ENCODE data around the gene TTLL12. TPM values are rescaled to one million over a fixed set of nuclear protein-coding genes. Genes with fewer than 3 reads are reported as not detected.

Gene TTLL12
- total RNA-seq, 1 donor from 2014 or later, result 30.6 TPM

DNA sequence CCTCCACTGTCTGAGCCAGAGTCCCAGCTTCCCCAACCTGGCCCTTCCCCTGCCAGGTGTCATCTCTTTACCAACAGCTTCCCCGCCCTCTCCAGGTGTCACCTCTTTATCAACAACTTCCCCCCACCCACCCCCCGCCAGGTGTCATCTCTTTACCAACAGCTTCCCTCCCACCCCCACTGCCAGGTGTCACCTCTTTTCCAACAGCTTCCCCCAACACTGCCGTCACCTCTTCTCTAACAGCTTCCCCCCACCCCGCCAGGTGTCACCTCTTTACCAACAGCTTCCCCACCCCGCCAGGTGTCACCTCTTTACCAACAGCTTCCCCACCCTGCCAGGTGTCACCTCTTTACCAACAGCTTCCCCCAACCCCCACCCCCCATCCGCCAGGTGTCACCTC, 29.8 kb upstream of the TTLL12 start:
- FAIRE-seq (no peak), DNase-seq (ENCODE audit: low spot score in 2 of 2) (no peak)

DNA sequence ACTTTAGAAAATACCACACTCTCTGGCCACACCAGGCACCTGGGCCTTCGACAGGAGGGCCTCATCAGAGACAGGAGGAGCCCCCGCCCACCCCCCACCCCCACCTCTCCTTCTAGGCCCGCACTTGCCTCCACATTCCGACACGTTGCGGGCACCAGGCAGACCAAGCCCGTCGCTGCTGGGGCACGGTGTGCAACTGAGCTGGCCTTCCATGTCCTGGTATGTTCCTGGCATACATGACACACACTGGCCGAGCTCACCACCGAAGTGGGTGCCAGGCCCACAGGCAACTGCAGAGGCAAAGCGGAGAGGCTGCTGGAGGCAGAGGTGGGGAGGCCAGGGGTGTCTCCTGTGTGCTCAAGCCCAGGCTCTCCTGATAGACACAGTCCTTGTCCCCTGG, 27.0 kb upstream of the TTLL12 start:
- no peak for FAIRE-seq
- DNase-seq (ENCODE audit: low spot score in 2 of 2), result no peak

DNA sequence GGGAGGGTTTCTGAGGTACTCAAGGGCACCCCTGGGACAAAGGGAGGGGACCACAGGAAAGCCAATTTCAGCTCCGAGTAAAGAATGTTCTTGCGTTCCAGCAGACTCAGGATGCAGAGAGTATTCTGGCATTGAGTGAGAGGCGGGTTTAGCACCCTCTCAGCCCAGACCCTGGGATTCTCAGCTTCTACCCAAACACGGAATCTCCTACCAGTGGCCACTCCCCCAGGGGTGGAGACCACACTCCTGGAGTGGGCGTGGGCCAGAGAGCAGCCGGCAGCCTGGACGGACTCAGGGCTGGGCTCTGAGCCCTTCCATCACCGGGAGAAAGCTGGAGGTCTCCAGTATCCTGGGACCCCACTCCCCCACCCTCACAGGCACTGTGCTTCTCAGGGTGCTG, 26.1 kb upstream of the TTLL12 start:
- no peak for DNase-seq (ENCODE audit: low spot score in 2 of 2)

DNA sequence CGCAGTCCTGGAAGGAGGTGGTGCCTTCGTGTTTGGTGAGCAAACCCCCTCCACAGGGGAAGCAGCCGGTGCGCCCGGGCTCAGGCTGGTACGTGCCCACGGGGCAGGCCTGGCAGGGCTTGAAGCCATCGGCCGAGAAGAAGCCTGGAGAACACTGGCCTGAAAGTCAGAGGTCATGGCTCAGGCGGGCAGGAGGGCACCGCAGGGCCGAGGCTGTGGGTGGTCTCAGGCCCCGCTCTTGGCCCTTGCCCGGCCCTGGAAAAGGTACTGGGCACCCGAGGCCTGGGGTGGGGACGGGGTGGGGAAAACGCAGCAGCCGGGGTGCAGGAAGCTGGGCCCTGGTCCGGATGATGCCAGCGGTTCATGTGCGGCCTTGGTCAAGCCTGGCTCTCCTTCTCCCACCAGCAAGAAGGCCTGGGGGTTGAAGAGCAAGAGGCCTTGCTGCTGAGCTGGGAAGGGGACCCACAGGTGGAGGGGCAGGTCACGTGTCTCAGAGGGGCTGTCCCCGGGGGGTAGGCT, 25.6 kb upstream of the TTLL12 start:
- FAIRE-seq, result no peak
- no peak for DNase-seq (ENCODE audit: low spot score in 2 of 2)

More for the DNA sequence above, 26.1 kb upstream of the TTLL12 start:
- no peak for FAIRE-seq

DNA sequence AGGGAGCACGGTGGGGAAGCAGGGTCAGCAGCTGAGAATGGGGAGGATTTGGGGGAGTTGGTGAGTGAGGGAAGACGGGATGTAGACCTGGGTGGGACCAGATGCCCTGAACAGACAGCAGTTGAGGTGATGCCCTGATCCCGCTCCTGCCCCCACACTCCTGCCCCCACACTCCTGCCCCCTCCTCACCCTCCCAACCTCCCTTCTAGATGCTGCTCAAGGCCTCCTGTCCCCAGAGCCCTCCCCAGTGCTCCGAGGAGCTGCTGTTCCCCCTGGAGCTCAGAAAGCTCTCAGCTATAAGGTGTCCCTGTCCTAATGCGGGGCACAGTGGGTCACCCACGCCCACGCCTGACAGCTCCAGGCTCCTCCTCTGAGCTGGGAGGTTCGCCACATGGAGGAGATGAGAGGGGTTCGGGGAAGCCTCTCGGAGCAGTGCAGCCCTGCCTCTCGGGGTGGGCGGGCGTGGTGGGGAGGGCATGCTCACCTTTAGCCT, 25.1 kb upstream of the TTLL12 start:
- FAIRE-seq (no peak), DNase-seq (ENCODE audit: low spot score in 2 of 2) (no peak)

DNA sequence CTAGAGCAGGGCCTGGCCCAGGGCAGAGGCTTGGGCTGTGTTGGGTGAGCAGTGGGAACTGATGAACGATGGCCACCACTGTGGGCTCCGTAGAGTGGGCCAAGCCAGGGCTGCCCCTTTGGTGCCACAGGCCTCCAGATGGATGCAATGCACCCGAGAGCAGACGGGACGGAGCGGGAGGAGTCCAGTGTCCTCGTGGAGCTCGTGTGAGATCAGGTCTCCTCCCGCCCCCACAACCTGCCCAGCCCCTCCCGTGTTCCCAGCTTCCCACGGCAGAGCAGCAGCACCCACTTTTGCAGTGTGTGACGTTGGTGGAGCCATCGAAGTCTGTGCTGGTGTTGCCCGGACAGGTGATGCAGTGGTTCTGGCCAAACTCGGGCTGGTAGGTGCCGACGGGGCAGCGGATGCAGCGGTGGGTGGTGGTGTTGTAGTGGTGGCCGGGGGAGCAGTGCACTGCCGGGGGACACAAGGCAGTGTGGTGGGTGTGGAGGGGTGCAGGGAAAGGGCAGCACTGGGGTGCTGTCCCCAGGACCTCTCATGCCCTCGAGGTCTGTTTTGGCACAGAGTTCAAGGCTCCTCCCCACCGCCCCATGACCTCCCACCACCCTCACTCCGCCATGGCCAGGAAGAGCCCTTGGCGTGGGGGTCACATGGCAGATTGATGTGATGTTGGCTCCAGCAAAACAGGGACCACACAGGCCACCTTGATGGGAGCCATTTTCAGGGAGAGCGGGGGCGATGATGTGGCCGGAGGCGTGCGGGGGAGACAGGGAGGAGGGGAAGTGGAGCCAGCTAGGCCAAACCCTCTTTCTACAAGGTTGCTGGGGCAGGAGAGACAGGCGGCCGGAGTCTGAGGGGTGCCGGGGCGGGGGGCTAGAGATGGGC, 23.9 kb upstream of the TTLL12 start:
- FAIRE-seq (no peak), DNase-seq (ENCODE audit: low spot score in 2 of 2) (no peak)

DNA sequence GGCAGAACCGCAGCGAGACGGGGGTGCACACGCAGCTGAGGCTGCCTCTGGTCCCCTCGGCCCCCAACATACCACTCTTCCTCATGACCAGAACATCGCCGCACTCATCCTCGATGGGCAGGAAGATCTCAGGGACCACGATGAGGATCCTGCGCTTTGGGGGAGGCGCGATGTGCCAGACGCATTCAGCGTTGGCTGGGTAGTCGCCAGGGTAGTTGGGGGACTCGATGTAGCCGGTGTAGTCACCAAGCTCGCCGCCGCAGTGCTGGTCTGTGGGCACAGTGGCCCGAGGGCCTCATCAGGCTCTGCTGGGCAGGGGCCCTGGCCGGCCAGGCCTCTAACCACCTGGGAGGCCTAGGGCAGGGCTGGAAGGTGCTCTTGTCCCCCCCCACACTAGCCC, 23.0 kb upstream of the TTLL12 start:
- DNase-seq (ENCODE audit: low spot score in 2 of 2), result no peak
- no peak for FAIRE-seq

DNA sequence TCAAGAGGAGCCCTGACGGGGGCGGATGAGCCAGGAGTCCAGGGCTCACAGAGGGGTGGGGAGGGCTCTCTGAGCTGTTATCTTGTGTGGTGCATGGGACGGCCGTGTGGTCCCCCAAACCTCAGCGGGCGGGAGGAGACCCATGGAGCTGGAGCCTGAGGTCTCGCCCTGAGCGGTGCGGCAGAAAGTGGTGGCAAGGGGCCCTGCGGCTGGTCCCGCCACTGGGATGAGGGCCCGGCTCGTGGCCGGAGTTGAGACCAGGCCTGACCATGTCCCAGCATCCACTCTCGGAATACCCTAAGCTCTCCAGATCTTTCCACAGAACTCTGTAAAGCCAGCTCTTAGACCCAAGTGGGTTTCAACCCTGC, 22.6 kb upstream of the TTLL12 start:
- DNase-seq (ENCODE audit: low spot score in 2 of 2) (no peak), FAIRE-seq (no peak)

DNA sequence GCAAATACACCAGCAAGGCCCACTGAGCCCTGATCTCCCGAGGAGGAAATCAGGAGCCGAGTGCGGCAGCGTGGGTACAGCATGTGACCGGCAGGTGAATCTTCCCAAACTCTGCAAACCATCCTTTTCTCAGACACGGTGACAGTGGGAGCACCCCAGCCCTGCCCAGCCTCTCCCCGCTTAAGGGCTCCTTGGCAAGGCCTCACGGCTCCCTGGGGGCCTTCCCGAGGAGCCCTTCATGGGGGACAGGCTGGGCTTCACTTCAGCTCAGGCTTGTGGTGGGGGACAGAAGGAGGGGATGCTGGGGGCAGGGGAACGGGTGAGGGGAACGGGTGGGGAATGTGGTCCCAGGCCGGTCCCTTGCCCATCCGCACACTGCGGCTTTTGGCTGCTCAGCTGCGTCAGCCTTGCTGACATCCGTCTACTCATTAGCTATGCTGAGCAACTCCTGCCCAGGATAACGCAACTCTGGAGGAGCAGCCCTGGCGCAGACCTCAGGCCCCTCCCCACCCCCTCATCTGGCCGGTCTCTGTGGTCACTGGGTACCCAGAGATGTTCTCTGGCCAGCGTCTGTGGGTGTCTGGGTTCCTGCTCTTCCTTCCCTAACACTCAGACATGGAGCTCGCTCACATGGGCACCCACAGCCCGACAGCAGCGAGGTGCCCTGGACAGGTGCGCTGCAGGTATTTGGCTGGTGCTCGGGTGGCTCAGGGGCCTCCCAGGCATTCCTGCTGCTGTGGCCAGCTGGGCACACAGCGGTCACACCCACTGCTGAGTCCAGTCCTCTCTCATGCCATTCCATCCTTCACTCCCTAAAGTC, 22.0 kb upstream of the TTLL12 start:
- no peak for DNase-seq (ENCODE audit: low spot score in 2 of 2)
- no peak for FAIRE-seq

DNA sequence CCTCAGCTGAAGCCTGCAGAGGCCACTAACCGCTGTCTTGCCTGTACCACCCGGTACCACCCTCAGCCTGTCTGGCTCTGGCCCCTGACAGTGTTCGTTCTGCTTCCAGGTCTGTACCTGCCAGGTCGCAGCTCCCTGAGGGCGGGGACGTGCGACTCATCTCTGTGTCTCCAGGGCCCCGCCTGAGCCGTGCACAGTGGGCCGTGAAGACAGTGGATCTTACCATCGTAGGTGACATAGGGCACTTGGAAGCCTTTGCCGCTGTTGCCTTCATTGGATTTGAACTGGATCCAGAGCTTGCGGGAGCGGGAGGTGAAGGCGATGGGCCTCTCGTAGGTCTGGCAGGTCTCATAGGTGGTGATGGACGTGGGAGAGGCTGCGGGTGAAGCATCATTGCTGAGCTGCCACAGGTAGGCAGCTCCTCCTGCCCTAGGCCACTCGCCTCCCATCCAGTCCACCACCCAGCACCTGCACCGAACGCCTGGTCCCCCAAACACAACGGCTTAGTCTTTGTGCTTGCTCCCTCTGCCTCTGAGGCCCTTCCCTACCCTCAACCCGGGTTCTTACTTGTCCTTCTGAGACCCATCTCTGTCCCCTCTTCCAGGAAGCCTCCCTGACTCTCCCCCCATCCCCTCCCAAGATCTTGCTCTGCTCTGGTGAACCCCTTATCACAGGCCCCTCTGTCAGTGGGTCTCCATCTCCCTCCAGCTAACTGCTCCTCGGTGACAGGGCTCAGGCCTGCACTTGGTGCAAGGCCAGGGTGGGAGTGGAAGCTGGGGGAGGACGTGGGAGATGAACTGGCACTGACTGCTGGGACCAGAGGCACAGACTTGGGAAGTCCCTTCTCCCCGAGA, 21.1 kb upstream of the TTLL12 start:
- no peak for FAIRE-seq
- no peak for DNase-seq (ENCODE audit: low spot score in 2 of 2)

DNA sequence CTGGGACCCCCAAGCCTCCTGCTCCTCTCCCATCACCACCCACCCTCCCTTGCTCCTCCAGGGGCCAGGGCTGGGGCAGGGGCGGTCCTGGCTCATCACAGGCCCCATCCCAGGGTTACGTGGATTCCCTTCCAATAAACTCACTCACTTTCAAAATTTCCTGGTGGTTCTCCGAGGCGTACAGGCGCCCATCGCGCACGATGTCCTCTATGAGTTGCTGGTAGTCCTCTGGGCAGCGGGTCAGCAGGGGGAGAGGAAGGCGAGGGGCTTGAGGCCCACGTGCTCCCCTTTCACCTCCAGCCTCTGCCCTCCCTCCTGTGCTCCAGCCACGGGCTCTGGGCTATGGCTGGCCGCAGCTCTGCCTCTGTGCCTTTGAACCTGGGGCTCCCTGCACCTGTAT, 20.5 kb upstream of the TTLL12 start:
- FAIRE-seq, result no peak
- no peak for DNase-seq (ENCODE audit: low spot score in 2 of 2)

DNA sequence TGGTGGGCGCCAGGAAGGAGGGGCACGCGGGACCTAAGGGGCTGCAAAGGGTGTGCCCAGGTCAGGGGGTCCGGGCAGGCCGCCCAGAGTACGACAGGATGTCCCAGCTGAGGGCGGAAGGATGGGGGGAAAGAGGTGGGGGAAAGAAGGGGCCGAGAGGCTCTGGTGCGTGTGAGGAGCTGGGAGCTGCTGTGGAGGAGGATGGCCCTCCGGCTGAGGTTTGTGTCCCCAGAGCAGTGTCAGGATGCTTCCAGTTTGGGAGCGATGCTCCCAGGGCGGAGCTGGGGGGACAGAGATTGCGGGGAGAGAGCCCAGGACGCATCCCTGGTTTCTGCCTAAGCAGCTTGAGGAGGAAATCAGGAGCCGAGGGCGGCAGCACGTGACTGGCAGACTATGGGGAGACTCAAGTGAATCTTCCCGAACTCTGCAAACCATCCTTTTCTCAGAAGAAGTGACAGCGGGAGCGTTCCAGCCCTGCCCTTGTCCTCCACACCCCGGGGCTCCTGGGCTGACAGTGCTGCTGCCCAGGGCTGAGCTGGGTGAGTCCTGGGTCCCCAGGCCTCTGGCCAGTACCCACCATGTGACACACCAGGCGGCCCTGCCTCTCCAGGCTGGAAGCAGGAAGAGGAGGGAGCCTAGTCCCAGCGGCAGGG, 19.7 kb upstream of the TTLL12 start:
- FAIRE-seq, result no peak
- no peak for DNase-seq (ENCODE audit: low spot score in 2 of 2)

DNA sequence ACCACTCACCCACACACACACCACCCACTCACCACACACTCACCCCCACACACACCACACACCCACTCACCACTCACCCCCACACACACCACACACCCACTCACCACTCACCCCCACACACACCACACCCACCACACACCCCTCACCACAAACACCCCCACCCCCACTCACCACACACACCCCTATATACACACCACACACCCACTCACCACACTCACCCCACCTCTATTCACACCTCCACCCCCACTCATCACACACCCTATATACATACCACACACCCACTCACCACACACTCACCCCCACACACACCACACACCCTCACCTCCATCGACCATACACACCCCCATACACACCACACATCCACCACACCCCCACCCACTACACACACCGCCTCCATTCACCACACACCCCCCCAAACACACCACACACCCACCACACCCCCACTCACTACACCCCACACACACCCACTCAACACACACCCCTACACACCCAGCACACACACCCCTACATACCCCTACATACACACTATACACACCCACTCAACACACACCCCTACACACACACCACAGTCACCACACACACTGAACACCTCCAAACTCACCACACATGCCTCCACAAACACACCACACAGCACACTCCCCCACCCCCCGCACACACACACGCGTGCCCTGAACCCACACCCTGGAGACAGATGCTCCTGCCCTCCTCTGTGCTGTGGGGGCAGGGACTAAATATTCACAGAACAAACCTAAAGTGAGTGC, 19.0 kb upstream of the TTLL12 start:
- DNase-seq (ENCODE audit: low spot score in 2 of 2), result no peak
- no peak for FAIRE-seq

DNA sequence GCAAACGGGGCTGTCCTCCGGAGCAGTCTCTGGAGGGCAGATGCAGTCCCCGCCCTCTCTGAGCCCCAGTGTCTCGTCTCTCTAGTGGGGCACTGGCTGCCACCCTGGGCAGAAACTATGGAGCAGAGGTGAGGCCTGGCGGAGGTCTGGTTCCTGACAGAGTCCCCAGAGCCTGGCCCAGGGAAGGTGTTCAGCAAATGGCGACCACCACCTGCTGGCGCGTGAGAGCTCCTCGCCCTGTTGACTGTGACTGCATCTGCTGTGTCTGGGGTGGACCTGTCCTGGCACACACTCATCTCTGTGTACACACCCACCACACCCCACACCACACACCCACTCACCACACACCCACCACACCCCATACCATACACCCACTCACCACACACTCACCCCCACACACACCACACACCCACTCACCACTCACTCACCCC, 18.3 kb upstream of the TTLL12 start:
- FAIRE-seq, result no peak
- DNase-seq (ENCODE audit: low spot score in 2 of 2), result no peak

DNA sequence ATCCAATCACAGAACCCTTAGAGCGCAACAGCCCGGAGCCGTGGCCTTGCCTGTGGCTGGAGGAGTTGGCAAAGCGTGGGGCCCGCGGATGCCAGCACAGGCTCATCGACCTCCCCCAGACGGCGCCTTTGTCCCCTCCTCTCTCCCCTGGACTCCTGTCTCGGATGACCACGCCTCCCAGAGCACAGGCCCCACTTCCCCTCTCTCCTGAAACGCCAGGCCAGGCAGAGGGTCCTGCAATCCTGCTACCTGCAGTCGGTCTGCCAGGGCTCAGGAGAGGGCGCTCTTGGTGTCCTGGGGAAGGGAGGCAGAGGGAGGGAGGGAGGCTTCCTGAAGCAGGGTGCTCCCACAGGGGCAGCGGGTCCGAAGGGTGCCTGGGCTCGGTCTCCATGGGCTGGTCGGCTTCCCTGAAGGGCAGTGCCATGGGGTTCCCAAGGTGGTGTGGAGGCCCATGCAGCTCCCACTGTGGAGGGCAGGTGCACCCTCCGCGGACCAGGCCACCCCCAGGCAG, 16.6 kb upstream of the TTLL12 start:
- no peak for DNase-seq (ENCODE audit: low spot score in 2 of 2)
- no peak for FAIRE-seq

DNA sequence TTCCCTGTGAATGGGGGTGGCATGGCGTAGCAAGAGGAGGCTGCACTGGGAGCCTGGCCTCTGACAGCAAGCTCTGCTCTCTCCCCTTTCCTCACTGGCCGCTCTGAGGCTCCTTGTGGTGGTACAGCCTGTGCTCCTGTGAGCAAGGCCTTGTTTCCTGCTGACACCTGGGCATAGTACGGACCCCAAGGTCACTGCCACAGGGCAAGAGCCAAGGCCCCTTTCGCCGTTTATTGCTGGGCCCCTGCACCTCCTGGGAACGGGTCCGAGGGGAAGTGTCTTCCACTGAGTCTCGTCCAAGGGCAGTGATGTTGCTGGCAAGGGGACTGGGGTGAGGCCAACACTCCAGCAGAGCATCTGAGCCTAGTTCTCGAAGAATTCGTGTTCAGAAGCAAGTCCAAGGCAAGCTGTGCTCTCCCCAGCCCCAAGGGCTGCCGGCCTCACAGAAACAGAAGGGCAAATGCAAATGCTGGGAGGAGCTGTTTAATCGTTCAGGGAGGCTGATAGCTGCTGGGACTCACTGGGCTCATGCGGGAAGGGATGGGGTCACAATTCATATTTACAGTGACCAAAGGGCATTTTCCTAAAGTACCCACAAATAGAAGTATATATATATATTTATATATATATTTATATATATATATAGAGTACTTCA, 15.9 kb upstream of the TTLL12 start:
- FAIRE-seq, result no peak
- no peak for DNase-seq (ENCODE audit: low spot score in 2 of 2)

DNA sequence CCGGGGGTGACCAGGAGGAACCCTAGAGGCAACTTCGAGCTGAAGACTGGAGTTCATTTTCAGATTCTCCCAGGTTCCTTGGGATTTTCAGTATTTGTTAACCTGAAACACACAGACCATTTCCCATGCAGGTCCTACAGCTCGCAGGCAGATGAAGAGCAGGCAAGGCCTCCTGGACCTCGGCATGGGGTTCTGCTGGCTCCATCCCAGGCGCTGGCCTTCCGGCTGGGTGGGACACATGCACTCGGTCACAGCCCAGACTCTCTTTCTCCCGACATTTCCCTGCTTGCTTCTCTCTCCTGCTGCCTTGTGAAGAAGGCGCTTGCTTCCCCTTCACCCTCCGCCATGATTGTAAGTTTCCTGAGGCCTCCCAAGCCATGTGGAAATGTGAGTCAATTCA, 15.4 kb upstream of the TTLL12 start:
- DNase-seq (ENCODE audit: low spot score in 2 of 2) (no peak), FAIRE-seq (no peak)

DNA sequence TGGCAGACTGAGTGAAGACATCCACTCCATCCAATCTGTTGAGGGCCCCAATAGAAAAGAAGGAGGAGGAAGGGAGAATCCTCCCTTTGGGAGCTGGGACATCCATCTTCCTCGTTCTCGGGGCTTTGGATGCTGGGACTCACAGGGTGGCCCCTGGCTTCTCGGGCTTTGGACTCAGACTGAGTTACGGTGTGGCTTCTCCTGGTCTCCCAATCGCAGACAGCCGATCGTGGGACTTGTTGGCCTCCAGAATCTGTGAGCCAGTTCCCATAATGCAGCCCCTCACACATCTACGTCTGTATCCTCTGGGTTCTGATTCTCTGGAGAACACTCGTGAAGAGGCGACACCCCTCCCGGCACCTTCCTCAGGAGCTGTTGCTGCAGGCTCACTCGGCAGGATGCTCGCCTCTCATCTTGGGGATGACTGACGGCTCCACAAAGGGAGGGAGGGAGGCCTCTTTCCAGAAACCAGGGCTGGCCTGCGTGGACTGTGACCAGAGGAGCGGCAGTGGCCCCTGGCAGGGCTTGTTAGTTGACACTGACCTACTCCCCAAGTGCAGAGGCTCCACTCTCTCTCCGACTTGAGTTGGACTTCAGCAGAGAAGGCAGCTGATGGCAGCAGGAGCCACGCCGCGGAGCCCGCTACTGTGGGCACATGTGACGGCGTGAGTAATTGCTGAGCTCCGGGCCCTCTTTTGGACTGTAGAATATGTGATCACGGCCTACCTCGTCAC, 14.7 kb upstream of the TTLL12 start:
- FAIRE-seq (no peak), DNase-seq (ENCODE audit: low spot score in 2 of 2) (no peak)
